WERI-Rb-1 (cell line): ENCODE results near the gene CMKLR1.

Source experiments
- DNase-seq: peaks from one replicate; pipeline ENCODE4 v3.0.0-alpha.2; 2020
- H3K27ac ChIP-seq: fragments of 250-450 bp; sonication (Bioruptor Pico); 2 replicates; pipeline ENCODE4 v1.5.1; 2020; ENCODE audit warnings: mild to moderate bottlenecking, moderate library complexity
- H3K27me3 ChIP-seq: fragments of 250-450 bp; sonication (Bioruptor Pico); 2 replicates; pipeline ENCODE4 v1.5.1; 2021; ENCODE audit warnings: mild to moderate bottlenecking, low read depth, moderate library complexity; ENCODE audit not compliant: insufficient read depth, severe bottlenecking
- H3K36me3 ChIP-seq: fragments of 250-450 bp; sonication (Bioruptor Pico); 2 replicates; pipeline ENCODE4 v1.5.1; 2020; ENCODE audit warnings: mild to moderate bottlenecking, moderate library complexity
- H3K4me3 ChIP-seq: 2 replicates; pipeline ENCODE4 v1.5.1; 2011; ENCODE audit warnings: low read depth, mild to moderate bottlenecking, control low read depth, low read length
- H3K9me3 ChIP-seq: fragments of 250-450 bp; sonication (Bioruptor Pico); 2 replicates; pipeline ENCODE4 v1.5.1; 2021; ENCODE audit warnings: mild to moderate bottlenecking, moderate library complexity; ENCODE audit not compliant: severe bottlenecking
- TF ChIP-seq, protein P1 (sequence below): IDR thresholded peaks from 2 replicates; pipeline ENCODE4 v1.5.1; 2011; ENCODE audit warnings: low read depth, mild to moderate bottlenecking, control low read depth, inconsistent platforms, low read length

CMKLR1 gene

DNA sequence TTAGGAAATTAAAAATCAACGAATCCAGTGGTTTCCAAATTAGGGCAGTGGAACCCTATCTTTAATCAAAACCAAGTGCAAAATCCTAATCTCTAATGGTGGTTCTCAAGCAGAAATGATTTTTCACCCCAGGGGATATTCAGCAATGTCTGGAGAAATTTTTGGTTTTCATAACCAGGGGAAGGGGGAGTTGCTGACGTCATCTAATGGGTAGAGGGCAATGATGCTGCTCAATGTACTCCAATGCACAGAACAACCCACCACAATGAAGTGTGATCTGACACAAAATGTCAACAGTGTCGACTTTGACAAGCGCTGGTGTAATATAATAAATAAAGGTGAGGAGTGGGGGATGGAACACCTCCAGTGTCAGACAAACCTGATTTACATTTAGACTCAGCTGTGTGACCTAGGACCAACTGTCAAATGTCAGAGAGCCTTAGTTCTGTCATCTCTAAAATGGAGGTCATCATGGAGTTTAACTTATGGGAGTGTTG lies 81.5 kb downstream of the CMKLR1 start:
- DNase-seq: no peak
- no peaks in the 10 kb centered on the region for H3K36me3 ChIP-seq

DNA sequence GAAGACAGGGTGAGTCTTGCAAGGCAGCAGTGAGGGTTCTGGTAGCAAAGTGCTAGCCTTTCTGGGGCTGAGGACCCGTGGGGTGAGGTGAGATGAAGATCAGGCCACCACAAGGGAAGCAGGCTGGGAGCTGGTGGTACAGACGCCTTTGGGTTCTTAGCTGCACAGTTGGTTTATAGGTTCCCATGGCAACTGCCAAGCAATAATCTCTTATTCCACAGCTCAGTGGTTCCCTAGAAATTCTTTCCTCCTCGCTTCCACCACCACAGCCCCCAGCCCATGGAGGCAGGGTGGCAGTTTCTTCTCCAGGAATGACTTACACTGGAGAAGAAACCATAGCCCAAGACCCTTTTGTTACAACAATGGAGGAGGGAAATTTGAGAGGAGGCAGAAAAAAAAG lies 82.1 kb downstream of the CMKLR1 start:
- Histone ChIP-seq H3K4me3 (no peak overlapping the region), H3K36me3 (no peaks in the 10 kb centered on the region), H3K27me3 (peaks cover 51% of the 10 kb centered on the region), H3K27ac (no peak overlapping the region), H3K9me3 (peaks cover 2% of the 10 kb centered on the region)
- TF ChIP-seq, protein P1, sequence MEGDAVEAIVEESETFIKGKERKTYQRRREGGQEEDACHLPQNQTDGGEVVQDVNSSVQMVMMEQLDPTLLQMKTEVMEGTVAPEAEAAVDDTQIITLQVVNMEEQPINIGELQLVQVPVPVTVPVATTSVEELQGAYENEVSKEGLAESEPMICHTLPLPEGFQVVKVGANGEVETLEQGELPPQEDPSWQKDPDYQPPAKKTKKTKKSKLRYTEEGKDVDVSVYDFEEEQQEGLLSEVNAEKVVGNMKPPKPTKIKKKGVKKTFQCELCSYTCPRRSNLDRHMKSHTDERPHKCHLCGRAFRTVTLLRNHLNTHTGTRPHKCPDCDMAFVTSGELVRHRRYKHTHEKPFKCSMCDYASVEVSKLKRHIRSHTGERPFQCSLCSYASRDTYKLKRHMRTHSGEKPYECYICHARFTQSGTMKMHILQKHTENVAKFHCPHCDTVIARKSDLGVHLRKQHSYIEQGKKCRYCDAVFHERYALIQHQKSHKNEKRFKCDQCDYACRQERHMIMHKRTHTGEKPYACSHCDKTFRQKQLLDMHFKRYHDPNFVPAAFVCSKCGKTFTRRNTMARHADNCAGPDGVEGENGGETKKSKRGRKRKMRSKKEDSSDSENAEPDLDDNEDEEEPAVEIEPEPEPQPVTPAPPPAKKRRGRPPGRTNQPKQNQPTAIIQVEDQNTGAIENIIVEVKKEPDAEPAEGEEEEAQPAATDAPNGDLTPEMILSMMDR: no peak
- no peak for DNase-seq

More for the DNA sequence above, 81.5 kb downstream of the CMKLR1 start:
- peaks cover 50% of the 10 kb centered on the region for H3K27me3 ChIP-seq
- H3K4me3 ChIP-seq: no peak overlapping the region
- TF ChIP-seq, protein P1: no peak
- H3K27ac ChIP-seq: no peak overlapping the region
- peaks cover 2% of the 10 kb centered on the region for H3K9me3 ChIP-seq

DNA sequence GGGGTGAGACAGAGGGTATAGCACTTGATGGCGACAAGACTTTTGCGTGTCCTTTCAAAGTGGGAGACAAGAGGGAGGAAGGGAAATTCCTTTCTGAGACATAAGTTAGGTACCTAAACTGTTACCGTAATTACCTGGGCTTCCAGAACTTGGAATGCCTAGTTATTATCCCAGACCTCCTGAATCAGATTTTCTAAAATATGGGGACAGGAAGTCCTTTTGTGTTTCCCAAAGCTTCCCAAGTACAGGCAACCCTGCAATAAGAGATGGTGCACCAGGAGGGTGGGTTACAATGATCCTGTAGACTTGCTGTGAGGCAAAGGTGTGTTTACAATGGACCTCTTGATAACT lies 83.9 kb downstream of the CMKLR1 start:
- Histone ChIP-seq H3K9me3 (peaks cover 2% of the 10 kb centered on the region), H3K27ac (no peak overlapping the region), H3K27me3 (peaks cover 55% of the 10 kb centered on the region), H3K4me3 (no peak overlapping the region), H3K36me3 (no peaks in the 10 kb centered on the region)
- TF ChIP-seq, protein P1: no peak
- no peak for DNase-seq

DNA sequence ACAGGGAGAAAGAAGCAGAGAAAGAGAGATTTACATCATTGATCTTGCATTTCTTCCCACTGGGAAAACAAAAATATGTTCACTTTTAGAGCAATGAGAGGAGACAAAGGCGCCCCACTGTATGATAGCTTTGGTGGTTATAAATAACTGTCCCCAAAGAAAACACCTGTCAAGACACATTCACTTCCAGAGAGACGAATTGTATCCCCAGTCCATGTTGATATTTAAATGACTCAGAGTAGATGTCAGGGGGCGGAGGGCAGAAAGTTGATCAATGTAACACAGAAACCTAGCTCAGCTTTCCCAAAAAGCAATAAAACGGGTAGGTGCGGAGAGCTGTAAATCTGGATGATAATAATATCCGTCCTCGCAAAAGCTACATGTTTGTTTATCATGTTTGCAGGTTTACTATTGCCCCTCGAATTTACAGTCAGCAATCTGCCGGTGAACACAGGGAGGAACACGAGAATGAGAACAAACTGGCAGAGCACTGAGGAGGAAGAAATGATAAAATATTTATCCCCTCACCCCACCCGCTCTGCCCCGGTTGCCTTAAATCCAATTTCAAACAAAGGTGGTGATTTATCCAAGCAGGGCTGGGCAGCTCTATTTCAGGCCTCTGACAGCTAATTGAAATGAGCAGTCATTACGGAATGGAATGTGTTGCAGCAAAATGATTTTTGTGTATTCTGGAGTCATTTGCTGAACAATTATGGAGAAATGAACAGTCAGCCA lies 84.4 kb downstream of the CMKLR1 start:
- Histone ChIP-seq H3K27ac (no peak overlapping the region), H3K27me3 (peaks cover 55% of the 10 kb centered on the region), H3K36me3 (no peaks in the 10 kb centered on the region), H3K4me3 (no peak overlapping the region), H3K9me3 (peaks cover under 1% of the 10 kb centered on the region)
- no peak for DNase-seq
- TF ChIP-seq, protein P1: no peak

GRCh38 chr12:108254030-108254429 lies 85.1 kb downstream of the CMKLR1 start:
- no peaks in the 10 kb centered on the region for H3K9me3 ChIP-seq
- no peak for DNase-seq

More at GRCh38 chr12:108254030-108254429, 85.1 kb downstream of the CMKLR1 start:
- H3K36me3 ChIP-seq: no peaks in the 10 kb centered on the region
- no peak overlapping the region for H3K4me3 ChIP-seq
- TF ChIP-seq, protein P1: no peak
- peaks cover 59% of the 10 kb centered on the region for H3K27me3 ChIP-seq
- H3K27ac ChIP-seq: no peak overlapping the region
